ENCODE measurements around the gene ADARB1.

DNA sequence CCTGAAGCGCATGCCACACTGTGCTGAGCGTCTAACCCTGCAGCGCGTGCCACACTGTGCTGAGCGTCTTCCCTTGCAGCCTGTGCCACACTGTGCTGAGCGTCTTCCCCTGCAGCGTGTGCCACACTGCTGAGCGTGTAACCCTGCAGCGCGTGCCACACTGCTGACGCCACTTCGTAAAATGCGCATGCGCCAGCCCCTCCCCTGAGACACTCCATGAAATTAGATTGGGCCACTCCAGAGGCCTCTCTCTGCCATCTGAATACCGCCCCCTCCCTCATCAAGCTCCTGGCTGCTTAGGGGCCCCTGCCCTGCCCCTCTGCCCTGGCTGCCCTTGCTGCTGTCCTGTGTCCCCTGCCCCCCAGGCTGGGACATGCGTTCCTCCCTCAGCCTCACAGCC is 128.5 kb downstream of the ADARB1 start:
- TF ChIP-seq, protein P1, sequence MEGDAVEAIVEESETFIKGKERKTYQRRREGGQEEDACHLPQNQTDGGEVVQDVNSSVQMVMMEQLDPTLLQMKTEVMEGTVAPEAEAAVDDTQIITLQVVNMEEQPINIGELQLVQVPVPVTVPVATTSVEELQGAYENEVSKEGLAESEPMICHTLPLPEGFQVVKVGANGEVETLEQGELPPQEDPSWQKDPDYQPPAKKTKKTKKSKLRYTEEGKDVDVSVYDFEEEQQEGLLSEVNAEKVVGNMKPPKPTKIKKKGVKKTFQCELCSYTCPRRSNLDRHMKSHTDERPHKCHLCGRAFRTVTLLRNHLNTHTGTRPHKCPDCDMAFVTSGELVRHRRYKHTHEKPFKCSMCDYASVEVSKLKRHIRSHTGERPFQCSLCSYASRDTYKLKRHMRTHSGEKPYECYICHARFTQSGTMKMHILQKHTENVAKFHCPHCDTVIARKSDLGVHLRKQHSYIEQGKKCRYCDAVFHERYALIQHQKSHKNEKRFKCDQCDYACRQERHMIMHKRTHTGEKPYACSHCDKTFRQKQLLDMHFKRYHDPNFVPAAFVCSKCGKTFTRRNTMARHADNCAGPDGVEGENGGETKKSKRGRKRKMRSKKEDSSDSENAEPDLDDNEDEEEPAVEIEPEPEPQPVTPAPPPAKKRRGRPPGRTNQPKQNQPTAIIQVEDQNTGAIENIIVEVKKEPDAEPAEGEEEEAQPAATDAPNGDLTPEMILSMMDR (IDR thresholded peaks at IDR 0.05) = no peak
- TF ChIP-seq ZFX (IDR thresholded peaks at IDR 0.05; ENCODE audit: borderline replicate concordance) = no peak

Data from 22Rv1 (cell line).